ENCODE data around the gene OVOL1. TPM values are rescaled to one million over a fixed set of nuclear protein-coding genes. Genes with fewer than 3 reads are reported as not detected.
"Not testable (repeated sequence)": the region's sequence is repeated elsewhere in the genome, so short reads cannot be mapped to it uniquely, and the experiment has no call there.

Gene OVOL1
- total and polyA plus RNA-seq, 2 donors from 2014 or later, result 6.6 to 6.7 TPM

GRCh38 chr11:65767406-65767805, 19.5 kb upstream of the OVOL1 start:
- Histone ChIP-seq H3K4me1 (ENCODE audit: control insufficient read depth in 2 of 3, insufficient read depth in 2 of 3, low read depth in 1 of 3, low read length in 3 of 3) (peaks cover 0 to 9% (median 5%) of the 10 kb centered on the region in 3 donors), H3K27ac (ENCODE audit: low read depth in 2 of 2, low read length in 2 of 2) (no peak overlapping the region), H3K4me3 (ENCODE audit: low read length in 3 of 3) (no peak overlapping the region), H3K36me3 (ENCODE audit: control insufficient read depth in 2 of 3, insufficient read depth in 3 of 3, low read length in 3 of 3) (no peaks in the 10 kb centered on the region), H3K9me3 (ENCODE audit: control insufficient read depth in 2 of 3, insufficient read depth in 1 of 3, low read length in 3 of 3) (no peaks in the 10 kb centered on the region), H3K9ac (ENCODE audit: low read length in 3 of 3) (no peak overlapping the region), H3K27me3 (ENCODE audit: control insufficient read depth, insufficient read depth, low read length) (no peaks in the 10 kb centered on the region)
- no peak for DNase-seq
- no peak for TF ChIP-seq CTCF (IDR thresholded peaks at IDR 0.05; ENCODE audit: borderline replicate concordance, extremely low read depth, insufficient read depth)
- FAIRE-seq, result no peak
- intact Hi-C loops (cut with DNase I), result no loop called here

GRCh38 chr11:65767806-65768205, 19.1 kb upstream of the OVOL1 start:
- H3K4me1 ChIP-seq (ENCODE audit: control insufficient read depth in 2 of 3, insufficient read depth in 2 of 3, low read depth in 1 of 3, low read length in 3 of 3); intact Hi-C loops (cut with DNase I); DNase-seq; H3K9me3 ChIP-seq (ENCODE audit: control insufficient read depth in 2 of 3, insufficient read depth in 1 of 3, low read length in 3 of 3); FAIRE-seq; H3K27ac ChIP-seq (ENCODE audit: low read depth in 2 of 2, low read length in 2 of 2); H3K36me3 ChIP-seq (ENCODE audit: control insufficient read depth in 2 of 3, insufficient read depth in 3 of 3, low read length in 3 of 3); H3K27me3 ChIP-seq (ENCODE audit: control insufficient read depth, insufficient read depth, low read length); H3K9ac ChIP-seq (ENCODE audit: low read length in 3 of 3); H3K4me3 ChIP-seq (ENCODE audit: low read length in 3 of 3): not testable (repeated sequence)

GRCh38 chr11:65770951-65771567, 15.8 kb upstream of the OVOL1 start:
- no peaks in the 10 kb centered on the region for H3K27me3 ChIP-seq (ENCODE audit: control insufficient read depth, insufficient read depth, low read length)
- DNase-seq (no peak), FAIRE-seq (no peak)
- H3K4me3 ChIP-seq (ENCODE audit: low read length in 3 of 3), result no peak overlapping the region
- intact Hi-C loops (cut with DNase I), result no loop called here
- H3K9ac ChIP-seq (ENCODE audit: low read length in 3 of 3), result no peak overlapping the region
- peaks cover 0 to 6% (median 4%) of the 10 kb centered on the region in 3 donors for H3K4me1 ChIP-seq (ENCODE audit: control insufficient read depth in 2 of 3, insufficient read depth in 2 of 3, low read depth in 1 of 3, low read length in 3 of 3)
- no peak overlapping the region for H3K27ac ChIP-seq (ENCODE audit: low read depth in 2 of 2, low read length in 2 of 2)
- no peaks in the 10 kb centered on the region for H3K36me3 ChIP-seq (ENCODE audit: control insufficient read depth in 2 of 3, insufficient read depth in 3 of 3, low read length in 3 of 3)
- no peaks in the 10 kb centered on the region for H3K9me3 ChIP-seq (ENCODE audit: control insufficient read depth in 2 of 3, insufficient read depth in 1 of 3, low read length in 3 of 3)
- TF ChIP-seq CTCF (IDR thresholded peaks at IDR 0.05; ENCODE audit: borderline replicate concordance, extremely low read depth, insufficient read depth), result no peak

- intact Hi-C loops (cut with DNase I), result no loop called here
- DNase-seq (no peak), FAIRE-seq (no peak)
- H3K27ac ChIP-seq (ENCODE audit: low read depth in 2 of 2, low read length in 2 of 2), result no peak overlapping the region
- no peaks in the 10 kb centered on the region for H3K36me3 ChIP-seq (ENCODE audit: control insufficient read depth in 2 of 3, insufficient read depth in 3 of 3, low read length in 3 of 3)
- H3K27me3 ChIP-seq (ENCODE audit: control insufficient read depth, insufficient read depth, low read length), result no peaks in the 10 kb centered on the region
- peaks cover 0 to 6% (median 4%) of the 10 kb centered on the region in 3 donors for H3K4me1 ChIP-seq (ENCODE audit: control insufficient read depth in 2 of 3, insufficient read depth in 2 of 3, low read depth in 1 of 3, low read length in 3 of 3)
- H3K4me3 ChIP-seq (ENCODE audit: low read length in 3 of 3), result no peak overlapping the region
- H3K9me3 ChIP-seq (ENCODE audit: control insufficient read depth in 2 of 3, insufficient read depth in 1 of 3, low read length in 3 of 3), result no peaks in the 10 kb centered on the region
- no peak for TF ChIP-seq CTCF (IDR thresholded peaks at IDR 0.05; ENCODE audit: borderline replicate concordance, extremely low read depth, insufficient read depth)
- no peak overlapping the region for H3K9ac ChIP-seq (ENCODE audit: low read length in 3 of 3)
Measured at GRCh38 chr11:65771589-65772112, 15.2 kb upstream of the OVOL1 start.

All from kidney (tissue), 14 donors.